GM18507 (cell line): ENCODE data around the gene OR6K2.

ENCODE experiments used
- DNase-seq: peaks from one replicate; pipeline ENCODE4 v3.0.0; 2011; ENCODE audit warnings: low read depth; ENCODE audit not compliant: insufficient read length; ENCODE audit errors: extremely low spot score
- FAIRE-seq: peaks from 2 replicates; lab custom pipeline; 2011; peaks lifted over from hg19 to GRCh38; lab: Jason Lieb, UNC

OR6K2 gene

GRCh38 chr1:158687037-158687436 is 13.4 kb downstream of the OR6K2 start:
- FAIRE-seq (no peak), DNase-seq (no peak)

- no peak for DNase-seq
- FAIRE-seq = no peak
These were observed 14.1 kb downstream of the OR6K2 start, which contains the start of gene SPTA1 for GRCh38 chr1:158686111-158687009. TSS of gene SPTA1 (minus strand) at chr1:158686715. CDS start at chr1:158686517, 198 bp downstream.

- DNase-seq = no peak
- FAIRE-seq = no peak
These were observed 15.4 kb downstream of the OR6K2 start for GRCh38 chr1:158685085-158685484.

- no peak for FAIRE-seq
- DNase-seq = no peak
These were observed 18.8 kb downstream of the OR6K2 start for GRCh38 chr1:158681606-158682005.

GRCh38 chr1:158679289-158679688 is 21.2 kb downstream of the OR6K2 start:
- FAIRE-seq (no peak), DNase-seq (no peak)

- no peak for FAIRE-seq
- DNase-seq = no peak
These were observed 24.7 kb downstream of the OR6K2 start for GRCh38 chr1:158675563-158676323.

- DNase-seq (no peak), FAIRE-seq (no peak)
These were observed 26.1 kb downstream of the OR6K2 start for GRCh38 chr1:158674302-158674701.

GRCh38 chr1:158666037-158666436 is 34.4 kb downstream of the OR6K2 start:
- no peak for DNase-seq
- no peak for FAIRE-seq

- DNase-seq (no peak), FAIRE-seq (no peak)
These were observed 45.9 kb downstream of the OR6K2 start for GRCh38 chr1:158654571-158654970.

- DNase-seq (no peak), FAIRE-seq (no peak)
These were observed 46.4 kb downstream of the OR6K2 start for GRCh38 chr1:158654086-158654485.

- no peak for FAIRE-seq
- no peak for DNase-seq
These were observed 47.6 kb downstream of the OR6K2 start for GRCh38 chr1:158652721-158653334.
